ENCODE measurements around the gene SNW1. TPM values are rescaled to one million over a fixed set of nuclear protein-coding genes. Genes with fewer than 3 reads are reported as not detected.

The SNW1 gene
- total and polyA plus RNA-seq, 2 of the 13 experiments (the other 11 are each of a cell fraction or from before 2014, with no cell fraction given) = 23.2 to 65.8 TPM

- intact Hi-C loops (cut with micrococcal nuclease; ENCODE audit: unreplicated experiment) = no loop called here
Observed at GRCh38 chr14:77722301-77722700, 38.7 kb downstream of the SNW1 start.

GRCh38 chr14:77721437-77721836 is 39.5 kb downstream of the SNW1 start:
- ATAC-seq (no peak), DNase-seq (ENCODE audit: low spot score) (no peak), FAIRE-seq (no peak)
- WGBS (ENCODE audit: low lambda C conversion rate) = 97% methylated on average over 5 of the region's 5 CpGs
- POLR2A ChIA-PET = interaction anchor here (0.7 kb wide), 1 partner anchor 9 kb away, joined by 3 read pairs; no protein-coding TSS in a partner anchor
- Histone ChIP-seq H3K4me3 (replicated peaks in 1 of 3; ENCODE audit: insufficient read depth in 1 of 3, low read depth in 2 of 3, low read length in 3 of 3) (no peak overlapping the region), H3K27ac (ENCODE audit: extremely low read length, insufficient read depth, low read length) (no peak overlapping the region), H2AFZ (ENCODE audit: low read length) (no peak overlapping the region), H3K79me2 (ENCODE audit: insufficient read depth, low read length) (no peaks in the 10 kb centered on the region), H3K4me2 (ENCODE audit: low read depth, low read length) (no peak overlapping the region), H3K27me3 (ENCODE audit: control insufficient read depth in 1 of 2, insufficient read depth in 2 of 2, low read length in 2 of 2) (no peaks in the 10 kb centered on the region), H3K36me3 (replicated peaks in 1 of 2; ENCODE audit: control insufficient read depth in 1 of 2, insufficient read depth in 2 of 2, low read length in 2 of 2) (peaks cover 15 to 84% of the 10 kb centered on the region in 2 experiments), H4K20me1 (ENCODE audit: insufficient read depth, low read length) (no peaks in the 10 kb centered on the region), H3K9ac (ENCODE audit: insufficient read depth, low read depth, low read length) (no peak overlapping the region), H3K4me1 (ENCODE audit: insufficient read depth, low read length) (no peaks in the 10 kb centered on the region), H3K9me3 (ENCODE audit: low read length) (no peaks in the 10 kb centered on the region)
- in situ Hi-C loops (cut with HindIII; ENCODE audit: extremely low pct_ligation_motif_present, low pct_unique_long_range_greater_than_20kb) = no loop called here
- CTCF ChIA-PET (ENCODE audit: low intra/inter-chr PET ratio, low total read pairs) = no interaction called here
- no TSS peak for BruUV-seq (replicated peaks)
- intact Hi-C loops (cut with micrococcal nuclease; ENCODE audit: unreplicated experiment) = no loop called here
- TF ChIP-seq ZBTB46 (CRISPR knock-in tag; IDR thresholded peaks at IDR 0.05; ENCODE audit: borderline replicate concordance) = no peak
- no peak for TF ChIP-seq YY1 (IDR thresholded peaks at IDR 0.05; ENCODE audit: insufficient read depth, insufficient replicate concordance, low read depth, low read length)
- no peak for TF ChIP-seq ZMYM4 (CRISPR knock-in tag; IDR thresholded peaks at IDR 0.05)
- TF ChIP-seq ATF7 (IDR thresholded peaks at IDR 0.05) = peak; percentile 50
- TF ChIP-seq ATF7 (CRISPR knock-in tag; IDR thresholded peaks at IDR 0.05) = no peak
- no peak for TF ChIP-seq ZNF232 (CRISPR knock-in tag; IDR thresholded peaks at IDR 0.05; ENCODE audit: borderline replicate concordance)
- TF ChIP-seq IRF2 (CRISPR knock-in tag; IDR thresholded peaks at IDR 0.05) = no peak
- TF ChIP-seq RNF2 (conservative IDR thresholded peaks at IDR 0.05; ENCODE audit: low read depth) = no peak

More at GRCh38 chr14:77722301-77722700, 38.7 kb downstream of the SNW1 start:
- no peak overlapping the region for H3K27ac ChIP-seq (ENCODE audit: extremely low read length, insufficient read depth, low read length)
- CTCF ChIA-PET (ENCODE audit: low intra/inter-chr PET ratio, low total read pairs) = no interaction called here
- peaks cover 17 to 86% of the 10 kb centered on the region in 2 experiments for H3K36me3 ChIP-seq (replicated peaks in 1 of 2; ENCODE audit: control insufficient read depth in 1 of 2, insufficient read depth in 2 of 2, low read length in 2 of 2)
- WGBS (ENCODE audit: low lambda C conversion rate) = 96% methylated on average over 3 of the region's 3 CpGs
- POLR2A ChIA-PET = no interaction called here
- H3K4me3 ChIP-seq (replicated peaks in 1 of 3; ENCODE audit: insufficient read depth in 1 of 3, low read depth in 2 of 3, low read length in 3 of 3) = no peak overlapping the region
- no TSS peak for BruUV-seq (replicated peaks)
- DNase-seq (ENCODE audit: low spot score) = no peak
- no peak for ATAC-seq
- H3K9me3 ChIP-seq (ENCODE audit: low read length) = no peaks in the 10 kb centered on the region
- no peak overlapping the region for H3K4me2 ChIP-seq (ENCODE audit: low read depth, low read length)
- no peak for FAIRE-seq
- no peak overlapping the region for H2AFZ ChIP-seq (ENCODE audit: low read length)
- no peak overlapping the region for H3K9ac ChIP-seq (ENCODE audit: insufficient read depth, low read depth, low read length)
- H3K27me3 ChIP-seq (ENCODE audit: control insufficient read depth in 1 of 2, insufficient read depth in 2 of 2, low read length in 2 of 2) = no peaks in the 10 kb centered on the region
- no peaks in the 10 kb centered on the region for H3K4me1 ChIP-seq (ENCODE audit: insufficient read depth, low read length)
- in situ Hi-C loops (cut with HindIII; ENCODE audit: extremely low pct_ligation_motif_present, low pct_unique_long_range_greater_than_20kb) = no loop called here
- no peak for TF ChIP-seq SIX1 (CRISPR knock-in tag; IDR thresholded peaks at IDR 0.05; ENCODE audit: borderline replicate concordance)
- H3K79me2 ChIP-seq (ENCODE audit: insufficient read depth, low read length) = no peaks in the 10 kb centered on the region
- H4K20me1 ChIP-seq (ENCODE audit: insufficient read depth, low read length) = no peaks in the 10 kb centered on the region
